CD4-positive, CD25-positive, alpha-beta regulatory T cell (primary cell): Measurements from ENCODE around the gene UBN1. TPM values are rescaled to one million over a fixed set of nuclear protein-coding genes. Genes with fewer than 3 reads are reported as not detected.
"Not testable (repeated sequence)": the region's sequence is repeated elsewhere in the genome, so short reads cannot be mapped to it uniquely, and the experiment has no call there.

Experiments used
- ATAC-seq, 2 donors: fragments of 150-1000 bp; cut with Tn5 transposase; one replicate each; pipeline ENCODE4 v1.10.0; 2021; ENCODE audit warnings: low read depth in 2 of 2, moderate number of reproducible peaks in 2 of 2, moderate library complexity in 1 of 2
- DNase-seq, 3 donors: peaks; one replicate each; pipeline versions ENCODE4 v3.0.0 to v3.0.0-alpha.2; 2012 to 2022; ENCODE audit warnings: mixed read lengths in 1 of 3
- H3K27ac ChIP-seq: one replicate; pipeline ENCODE4 v1.7.0; 2013; ENCODE audit warnings: mild to moderate bottlenecking, low read length; ENCODE audit not compliant: insufficient read depth, poor library complexity, severe bottlenecking
- H3K27me3 ChIP-seq: one replicate; pipeline ENCODE4 v1.7.0; 2013; ENCODE audit warnings: low read length; ENCODE audit not compliant: control insufficient read depth, insufficient read depth
- H3K36me3 ChIP-seq: one replicate; pipeline ENCODE4 v1.7.0; 2013; ENCODE audit warnings: mild to moderate bottlenecking, low read length, moderate library complexity; ENCODE audit not compliant: control insufficient read depth, insufficient read depth
- H3K4me1 ChIP-seq: 2 replicates; pipeline ENCODE4 v1.7.0; 2013; ENCODE audit warnings: mild to moderate bottlenecking, low read length; ENCODE audit not compliant: insufficient read depth, control insufficient read depth, poor library complexity, severe bottlenecking
- H3K4me3 ChIP-seq: one replicate; pipeline ENCODE4 v1.7.0; 2013; ENCODE audit warnings: low read depth, mild to moderate bottlenecking, low read length, moderate library complexity
- H3K9me3 ChIP-seq, 2 experiments: 1 replicate in 1 of 2; 2 replicates in 1 of 2; pipeline ENCODE4 v1.7.0; 2013; ENCODE audit warnings: low read length in 2 of 2, mild to moderate bottlenecking in 1 of 2, moderate library complexity in 1 of 2; ENCODE audit not compliant: control insufficient read depth in 2 of 2
- H3K27ac Mint-ChIP-seq, 3 donors: one replicate each; pipeline ENCODE4 v1.8.0; 2020 to 2022; ENCODE audit warnings: mild to moderate bottlenecking in 3 of 3, mixed read lengths in 3 of 3, moderate library complexity in 2 of 3
- H3K27me3 Mint-ChIP-seq: one replicate; pipeline ENCODE4 v1.8.0; 2022; ENCODE audit warnings: mild to moderate bottlenecking, mixed read lengths
- H3K36me3 Mint-ChIP-seq: one replicate; pipeline ENCODE4 v1.8.0; 2020; ENCODE audit warnings: mixed read lengths
- H3K4me1 Mint-ChIP-seq, 4 donors: one replicate each; pipeline ENCODE4 v1.8.0; 2020 to 2022; ENCODE audit warnings: mixed read lengths in 4 of 4, mild to moderate bottlenecking in 1 of 4
- H3K4me3 Mint-ChIP-seq, 4 donors: one replicate each; pipeline ENCODE4 v1.8.0; 2020 to 2022; ENCODE audit warnings: mild to moderate bottlenecking in 4 of 4, mixed read lengths in 4 of 4, moderate library complexity in 3 of 4
- H3K9me3 Mint-ChIP-seq, 7 donors: one replicate each; pipeline ENCODE4 v1.8.0; 2020 to 2022; ENCODE audit warnings: mixed read lengths in 7 of 7, mild to moderate bottlenecking in 3 of 7, moderate library complexity in 2 of 7
- polyA plus RNA-seq, 4 donors: library from polyadenylated mRNA; unstranded; fragments of 300-500 nt; fragmentation: Illumina TruSeq; gene quantifications; one replicate each; pipeline ENCODE4 v1.2.3, GENCODE V29; 2021
- total RNA-seq: library from RNA; stranded (reverse); gene quantifications from one replicate; pipeline ENCODE4 v1.2.3, GENCODE V29; 2022

UBN1 gene
- total and polyA plus RNA-seq, 5 donors from 2014 or later, result 10.8 to 65.3 (median 11.4) TPM

- no peaks in the 10 kb centered on the region for H3K36me3 Mint-ChIP-seq
- H3K9me3 Mint-ChIP-seq, result peaks cover 0 to 2% (median 0%) of the 10 kb centered on the region in 7 donors
- H3K27ac ChIP-seq, result no peak overlapping the region
- no peaks in the 10 kb centered on the region for H3K4me1 Mint-ChIP-seq
- no peak overlapping the region for H3K4me3 Mint-ChIP-seq
- H3K4me1 ChIP-seq, result no peaks in the 10 kb centered on the region
- no peaks in the 10 kb centered on the region for H3K27me3 Mint-ChIP-seq
- no peaks in the 10 kb centered on the region for H3K36me3 ChIP-seq
- DNase-seq (no peak), ATAC-seq (no peak)
- H3K27ac Mint-ChIP-seq, result no peak overlapping the region
- no peaks in the 10 kb centered on the region for H3K27me3 ChIP-seq
- no peak overlapping the region for H3K4me3 ChIP-seq
- no peaks in the 10 kb centered on the region for H3K9me3 ChIP-seq
Measured at GRCh38 chr16:4895366-4895765, 48.1 kb downstream of the UBN1 start.

- not testable (repeated sequence) for DNase-seq, H3K9me3 Mint-ChIP-seq, H3K27ac ChIP-seq, H3K9me3 ChIP-seq, H3K36me3 ChIP-seq, ATAC-seq, H3K36me3 Mint-ChIP-seq, H3K4me1 Mint-ChIP-seq, H3K27ac Mint-ChIP-seq, H3K4me1 ChIP-seq, H3K27me3 Mint-ChIP-seq, H3K4me3 Mint-ChIP-seq, H3K27me3 ChIP-seq, H3K4me3 ChIP-seq
Measured at GRCh38 chr16:4896761-4897160, 49.5 kb downstream of the UBN1 start.

GRCh38 chr16:4897328-4897727 is 50.0 kb downstream of the UBN1 start:
- Mint-ChIP-seq H3K9me3 (peaks cover 0 to 2% (median 0%) of the 10 kb centered on the region in 7 donors), H3K27me3 (peaks cover 4% of the 10 kb centered on the region), H3K36me3 (no peaks in the 10 kb centered on the region), H3K4me1 (no peaks in the 10 kb centered on the region), H3K4me3 (no peak overlapping the region), H3K27ac (no peak overlapping the region)
- H3K36me3 ChIP-seq, result no peaks in the 10 kb centered on the region
- H3K9me3 ChIP-seq, result no peaks in the 10 kb centered on the region
- no peak overlapping the region for H3K4me3 ChIP-seq
- DNase-seq (no peak), ATAC-seq (no peak)
- no peak overlapping the region for H3K27ac ChIP-seq
- no peaks in the 10 kb centered on the region for H3K27me3 ChIP-seq
- no peaks in the 10 kb centered on the region for H3K4me1 ChIP-seq

DNA sequence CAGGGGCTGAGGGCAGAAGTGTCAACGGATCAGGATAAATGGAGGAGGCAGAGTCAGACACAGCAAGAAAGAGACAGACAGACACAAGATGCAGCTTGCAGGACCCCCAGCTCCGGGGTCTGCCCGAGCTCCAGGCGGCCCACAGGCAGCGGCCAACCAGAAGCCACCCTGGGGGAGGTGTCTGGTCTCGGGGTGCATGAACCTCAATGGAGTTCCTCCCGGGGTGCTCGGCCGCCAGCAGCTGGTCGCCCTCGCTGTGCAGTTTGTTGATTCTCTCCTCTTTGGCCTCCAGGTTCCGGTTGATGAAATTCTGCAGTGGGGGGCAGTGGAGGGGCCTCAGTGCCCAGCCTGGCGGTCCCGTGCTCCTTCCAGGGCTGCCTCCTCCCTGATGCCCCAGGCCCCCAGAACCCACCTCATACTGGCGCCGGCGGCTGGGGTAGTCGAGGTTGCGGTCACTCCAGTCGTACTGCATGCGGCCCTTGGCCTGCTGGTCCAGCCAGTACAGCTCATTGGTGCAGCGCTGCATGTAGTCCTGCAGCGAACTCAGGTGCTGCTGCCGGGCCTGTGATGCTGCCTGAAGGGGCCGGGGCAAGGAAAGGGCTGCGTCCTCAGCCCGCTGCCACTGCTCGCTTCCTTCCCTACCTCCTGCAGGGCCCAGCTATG is 51.7 kb downstream of the UBN1 start:
- Histone ChIP-seq H3K36me3 (no peaks in the 10 kb centered on the region), H3K27ac (no peak overlapping the region), H3K4me3 (no peak overlapping the region), H3K4me1 (no peaks in the 10 kb centered on the region), H3K27me3 (no peaks in the 10 kb centered on the region), H3K9me3 (no peaks in the 10 kb centered on the region)
- Mint-ChIP-seq H3K36me3 (no peaks in the 10 kb centered on the region), H3K9me3 (peaks cover 0 to 2% (median 0%) of the 10 kb centered on the region in 7 donors), H3K27me3 (peaks cover 6% of the 10 kb centered on the region), H3K27ac (no peak overlapping the region), H3K4me1 (no peaks in the 10 kb centered on the region), H3K4me3 (no peak overlapping the region)
- ATAC-seq (no peak), DNase-seq (no peak)

GRCh38 chr16:4899474-4899846 is 52.2 kb downstream of the UBN1 start:
- no peak overlapping the region for H3K27ac Mint-ChIP-seq
- no peaks in the 10 kb centered on the region for H3K9me3 ChIP-seq
- no peaks in the 10 kb centered on the region for H3K27me3 ChIP-seq
- DNase-seq, result no peak
- H3K27me3 Mint-ChIP-seq, result peaks cover 11% of the 10 kb centered on the region
- no peak overlapping the region for H3K4me3 ChIP-seq
- H3K36me3 Mint-ChIP-seq, result no peaks in the 10 kb centered on the region
- H3K36me3 ChIP-seq, result no peaks in the 10 kb centered on the region
- H3K9me3 Mint-ChIP-seq, result peaks cover 0 to 2% (median 0%) of the 10 kb centered on the region in 7 donors
- no peak for ATAC-seq
- H3K4me1 ChIP-seq, result no peaks in the 10 kb centered on the region
- no peaks in the 10 kb centered on the region for H3K4me1 Mint-ChIP-seq
- no peak overlapping the region for H3K4me3 Mint-ChIP-seq
- no peak overlapping the region for H3K27ac ChIP-seq

DNA sequence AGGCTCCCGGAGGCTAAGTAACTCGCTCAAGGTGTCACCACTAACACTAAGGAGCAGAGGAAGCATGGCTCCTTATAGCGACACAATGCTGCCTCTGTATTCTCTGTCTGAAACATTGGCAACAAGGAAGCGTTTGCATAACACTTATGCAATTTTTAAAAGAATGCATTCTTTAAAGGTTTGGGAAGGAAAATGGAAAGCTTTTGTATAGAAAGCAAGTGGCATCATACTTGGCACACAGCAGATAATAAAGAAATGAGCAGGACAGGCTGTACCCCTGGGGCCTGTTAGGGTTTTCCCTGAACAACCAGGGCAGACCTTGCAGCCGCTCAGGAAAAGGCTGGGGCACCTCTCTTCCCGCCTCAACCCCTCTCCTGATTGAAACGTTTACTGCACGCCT is 52.8 kb downstream of the UBN1 start:
- ATAC-seq (no peak), DNase-seq (no peak)
- Mint-ChIP-seq H3K27ac (no peak overlapping the region), H3K36me3 (no peaks in the 10 kb centered on the region), H3K4me3 (no peak overlapping the region), H3K27me3 (peaks cover 15% of the 10 kb centered on the region), H3K4me1 (no peaks in the 10 kb centered on the region), H3K9me3 (peaks cover 0 to 2% (median 0%) of the 10 kb centered on the region in 7 donors)
- Histone ChIP-seq H3K4me3 (no peak overlapping the region), H3K27ac (no peak overlapping the region), H3K27me3 (no peaks in the 10 kb centered on the region), H3K9me3 (no peaks in the 10 kb centered on the region), H3K4me1 (no peaks in the 10 kb centered on the region), H3K36me3 (no peaks in the 10 kb centered on the region)

GRCh38 chr16:4900750-4901149 is 53.5 kb downstream of the UBN1 start:
- H3K9me3 Mint-ChIP-seq, result peaks cover 0 to 2% (median 0%) of the 10 kb centered on the region in 7 donors
- no peaks in the 10 kb centered on the region for H3K27me3 ChIP-seq
- no peaks in the 10 kb centered on the region for H3K36me3 ChIP-seq
- no peak overlapping the region for H3K4me3 ChIP-seq
- H3K4me1 ChIP-seq, result no peaks in the 10 kb centered on the region
- no peak overlapping the region for H3K27ac Mint-ChIP-seq
- ATAC-seq (no peak), DNase-seq (no peak)
- no peaks in the 10 kb centered on the region for H3K36me3 Mint-ChIP-seq
- H3K27ac ChIP-seq, result no peak overlapping the region
- no peak overlapping the region for H3K4me3 Mint-ChIP-seq
- H3K27me3 Mint-ChIP-seq, result peaks cover 22% of the 10 kb centered on the region
- H3K4me1 Mint-ChIP-seq, result no peaks in the 10 kb centered on the region
- no peaks in the 10 kb centered on the region for H3K9me3 ChIP-seq

DNA sequence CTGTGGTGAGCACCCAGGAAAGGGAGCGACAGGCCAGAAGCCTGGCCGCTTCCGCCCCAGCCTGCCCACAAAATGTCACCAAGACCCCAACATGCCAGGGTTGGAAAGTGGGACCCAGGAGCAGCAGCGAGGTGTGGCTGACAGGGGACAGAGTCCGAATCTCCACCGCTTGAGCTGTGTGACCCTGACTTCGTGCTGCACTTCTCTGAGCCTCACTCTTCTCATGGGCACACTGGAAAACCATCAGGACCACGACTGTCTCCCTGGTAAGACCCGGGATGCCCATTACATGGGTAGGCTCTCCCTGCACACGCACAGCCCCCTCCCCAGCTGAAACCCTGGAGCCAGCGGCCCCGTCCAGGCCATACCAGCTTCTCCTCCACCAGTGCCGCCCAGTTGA is 54.8 kb downstream of the UBN1 start:
- ATAC-seq (no peak), DNase-seq (no peak)
- peaks cover 23% of the 10 kb centered on the region for H3K27me3 Mint-ChIP-seq
- no peaks in the 10 kb centered on the region for H3K36me3 Mint-ChIP-seq
- Histone ChIP-seq H3K4me3 (no peak overlapping the region), H3K27me3 (no peaks in the 10 kb centered on the region), H3K4me1 (no peaks in the 10 kb centered on the region), H3K9me3 (no peaks in the 10 kb centered on the region), H3K36me3 (no peaks in the 10 kb centered on the region), H3K27ac (no peak overlapping the region)
- H3K4me1 Mint-ChIP-seq, result no peaks in the 10 kb centered on the region
- H3K4me3 Mint-ChIP-seq, result no peak overlapping the region
- no peak overlapping the region for H3K27ac Mint-ChIP-seq
- H3K9me3 Mint-ChIP-seq, result peaks cover 0 to 2% (median 0%) of the 10 kb centered on the region in 7 donors
